Putamen (tissue), 1 donor: ENCODE data around the gene MAN1B1.

Source experiments
- DNase-seq: peaks from one replicate; pipeline ENCODE4 v3.0.0-alpha.2; 2016; ENCODE audit warnings: low spot score

MAN1B1 gene

GRCh38 chr9:137146527-137146918 is 59.7 kb downstream of the MAN1B1 start:
- no peak for DNase-seq

- no peak for DNase-seq
These were observed 60.5 kb downstream of the MAN1B1 start for GRCh38 chr9:137147091-137147792.

GRCh38 chr9:137147793-137148160 is 61.0 kb downstream of the MAN1B1 start:
- no peak for DNase-seq

DNA sequence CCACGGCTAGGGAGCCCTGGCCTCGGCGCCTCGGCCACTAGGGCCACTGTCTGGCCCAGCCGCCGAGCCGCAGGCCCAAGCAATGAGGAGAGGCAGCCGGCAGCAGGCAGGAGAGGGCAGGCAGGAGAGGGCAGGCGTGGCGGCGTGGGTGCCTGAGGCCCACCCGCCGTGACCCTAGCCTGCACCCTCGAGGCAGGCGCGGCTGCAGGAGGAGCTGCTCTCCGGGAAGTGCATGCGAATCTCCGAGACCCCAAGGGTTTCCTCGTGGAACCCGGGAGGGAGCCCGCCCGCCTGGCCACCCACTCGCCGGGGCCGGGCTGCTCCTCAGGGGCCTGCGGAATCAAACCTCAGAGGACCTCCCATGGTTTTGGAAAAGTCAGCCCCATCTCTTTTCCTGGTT is 61.5 kb downstream of the MAN1B1 start:
- no peak for DNase-seq

- DNase-seq: no peak
These were observed 61.9 kb downstream of the MAN1B1 start for GRCh38 chr9:137148661-137149060.

DNA sequence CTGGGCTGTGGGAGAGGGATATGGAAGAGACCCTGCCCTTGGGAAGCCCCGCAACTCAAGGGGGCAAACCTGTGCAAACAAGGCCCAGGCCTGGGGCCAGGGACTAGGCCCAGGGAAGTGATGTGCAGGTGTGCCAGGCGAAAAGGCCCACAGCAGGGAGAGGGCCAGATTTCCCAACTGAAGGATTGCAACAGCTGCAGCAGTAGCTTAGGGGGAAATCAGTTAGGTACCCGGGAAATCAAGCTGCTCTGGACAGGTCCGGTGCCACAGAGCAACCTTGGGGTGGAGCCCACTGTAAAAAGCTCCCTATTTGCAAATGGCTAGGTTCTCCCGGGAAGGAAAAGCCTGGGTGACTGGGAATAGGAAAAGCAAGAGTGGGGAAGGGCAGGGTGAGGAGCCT is 62.6 kb downstream of the MAN1B1 start:
- no peak for DNase-seq

- no peak for DNase-seq
These were observed 63.3 kb downstream of the MAN1B1 start for GRCh38 chr9:137149942-137150616.

DNA sequence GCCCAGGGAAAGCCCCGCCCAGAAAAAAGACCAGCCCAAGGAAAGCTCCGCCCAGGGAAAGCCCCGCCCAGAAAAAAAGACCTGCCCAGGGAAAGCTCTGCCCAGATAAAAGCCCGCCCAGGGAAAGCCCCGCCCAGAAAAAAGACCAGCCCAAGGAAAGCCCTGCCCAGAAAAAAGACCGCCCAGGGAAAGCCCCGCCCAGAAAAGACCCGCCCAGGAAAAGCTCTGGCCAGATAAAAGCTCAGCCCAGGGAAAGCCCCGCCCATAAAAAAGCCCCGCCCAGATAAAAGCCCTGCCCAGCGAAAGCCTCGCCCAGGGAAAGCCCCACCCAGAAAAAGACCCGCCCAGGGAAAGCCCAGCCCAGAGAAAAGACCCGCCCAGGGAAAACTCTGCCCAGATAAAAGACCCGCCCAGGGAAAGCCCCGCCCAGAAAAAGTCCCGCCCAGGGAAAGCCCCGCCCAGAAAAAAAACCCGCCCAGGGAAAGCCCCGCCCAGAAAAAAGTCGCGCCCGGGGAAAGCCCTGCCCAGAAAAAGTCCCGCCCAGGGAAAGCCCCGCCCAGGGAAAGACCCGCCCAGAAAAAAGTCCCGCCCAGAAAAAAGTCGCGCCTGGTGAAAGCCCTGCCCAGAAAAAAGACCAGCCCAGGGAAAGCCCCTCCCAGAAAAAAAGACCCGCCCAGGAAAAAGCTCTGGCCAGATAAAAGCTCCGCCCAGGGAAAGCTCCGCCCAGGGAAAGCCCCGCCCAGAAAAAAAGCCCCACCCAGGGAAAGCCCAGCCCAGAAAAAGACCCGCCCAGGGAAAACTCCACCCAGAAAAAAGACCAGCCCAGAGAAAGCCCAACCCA is 64.1 kb downstream of the MAN1B1 start:
- DNase-seq: no peak

DNA sequence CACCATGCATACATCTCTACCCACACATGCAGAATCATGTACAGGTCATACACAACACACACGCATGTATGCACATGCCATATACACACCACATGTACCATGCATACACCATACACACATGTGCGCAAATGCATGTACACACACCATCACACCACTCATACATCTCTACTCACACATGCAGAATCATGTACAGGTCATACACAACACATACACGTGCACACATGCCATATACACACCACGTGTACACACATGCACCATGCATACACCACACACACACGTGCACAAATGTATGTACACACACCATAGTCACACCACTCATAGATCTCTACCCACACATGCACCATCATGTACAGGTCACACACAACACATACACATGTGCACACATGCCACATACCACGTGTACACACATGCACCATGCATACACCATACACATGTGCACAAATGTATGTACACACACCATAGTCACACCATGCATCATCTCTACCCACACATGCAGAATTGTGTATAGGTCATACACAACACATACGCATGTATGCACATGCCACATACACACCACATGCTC is 66.1 kb downstream of the MAN1B1 start:
- DNase-seq: no peak

GRCh38 chr9:137156567-137157375 is 70.0 kb downstream of the MAN1B1 start:
- no peak for DNase-seq

DNA sequence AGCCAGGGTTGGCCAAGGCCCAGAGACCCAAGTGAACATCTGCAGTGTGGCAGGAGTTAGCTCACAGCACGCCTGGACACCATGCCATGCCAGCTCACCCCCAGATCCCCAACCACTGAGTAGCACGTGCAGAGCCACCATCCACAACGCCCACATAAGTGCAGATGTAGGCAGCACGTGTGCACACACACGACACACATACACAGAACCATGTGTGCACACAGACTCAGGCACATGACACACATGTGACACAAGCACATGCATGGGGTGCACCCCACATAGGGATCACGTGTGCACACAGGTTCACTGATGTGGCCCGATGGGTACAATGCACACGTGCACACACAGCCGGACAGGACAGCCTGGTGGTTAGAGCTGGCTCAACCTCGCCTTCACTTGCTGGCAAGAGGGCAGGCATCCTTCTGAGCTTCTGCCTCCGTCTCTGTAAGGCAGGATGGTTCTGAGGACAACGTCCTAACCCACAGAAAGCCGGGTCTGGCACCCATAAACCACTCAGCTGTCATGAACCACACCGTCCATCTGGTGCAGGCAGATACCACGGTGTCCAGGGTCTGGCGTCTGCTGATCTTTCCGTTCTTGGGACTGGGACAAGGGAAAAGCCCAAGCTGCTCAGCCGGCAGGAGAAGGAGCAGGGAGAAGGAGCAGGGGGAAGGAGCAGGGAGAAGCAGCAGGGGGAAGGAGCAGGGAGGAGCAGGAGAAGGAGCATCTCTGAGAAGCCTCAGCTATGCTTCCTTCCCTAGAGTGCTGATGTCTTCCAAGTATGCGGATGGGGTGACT is 71.0 kb downstream of the MAN1B1 start:
- no peak for DNase-seq

DNA sequence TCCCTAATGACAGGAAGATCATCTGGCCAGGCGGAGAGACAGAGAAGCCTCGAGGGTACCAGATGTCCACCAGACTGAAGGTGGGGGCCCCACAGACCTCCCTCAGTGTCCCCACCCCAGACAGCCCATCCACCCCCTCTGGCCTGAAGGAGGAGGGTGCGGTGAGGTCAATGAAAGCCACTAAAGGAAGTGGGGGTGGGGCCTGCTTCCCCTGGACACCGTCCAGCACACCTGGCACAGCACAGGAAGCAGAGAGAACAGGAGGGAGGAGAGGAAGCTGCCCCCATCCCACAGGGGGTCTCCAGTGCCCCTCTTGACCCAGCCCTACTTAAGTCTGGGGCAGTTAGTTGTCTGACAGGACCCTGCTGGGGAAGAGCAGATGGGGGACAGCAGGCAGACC is 71.8 kb downstream of the MAN1B1 start:
- no peak for DNase-seq
